Measurements from ENCODE around the gene MRPL49.
A peak's percentile ranks its signal among the peaks of the same experiment; 100 is the strongest.

MRPL49 gene

GRCh38 chr11:65103476-65103875 is 18.6 kb upstream of the MRPL49 start:
- no peak for DNase-seq

GRCh38 chr11:65104628-65105027 is 17.5 kb upstream of the MRPL49 start:
- no peak for DNase-seq

- no peak for DNase-seq
Measured at GRCh38 chr11:65107078-65107477, 15.0 kb upstream of the MRPL49 start.

GRCh38 chr11:65107751-65108468 is 14.2 kb upstream of the MRPL49 start:
- no peak for DNase-seq

GRCh38 chr11:65108469-65109123 is 13.5 kb upstream of the MRPL49 start:
- no peak for DNase-seq

GRCh38 chr11:65109231-65110198 is 12.6 kb upstream of the MRPL49 start:
- DNase-seq: no peak

GRCh38 chr11:65110354-65110861 is 11.7 kb upstream of the MRPL49 start:
- DNase-seq: peak; percentile 65 to 82

GRCh38 chr11:65111159-65111743 is 10.9 kb upstream of the MRPL49 start:
- no peak for DNase-seq

GRCh38 chr11:65111744-65112545 is 10.2 kb upstream of the MRPL49 start, which contains the start of gene TM7SF2:
TM7SF2 (plus strand) TSS chr11:65111872; CDS start chr11:65112016, 144 bp downstream.
- DNase-seq: peak; percentile 81 to 86

- DNase-seq: peak; percentile 46 to 56
Measured at GRCh38 chr11:65112546-65113360, 9.4 kb upstream of the MRPL49 start.

GRCh38 chr11:65113361-65113756 is 8.8 kb upstream of the MRPL49 start:
- no peak for DNase-seq

GRCh38 chr11:65113839-65114238 is 8.3 kb upstream of the MRPL49 start:
- no peak for DNase-seq

- DNase-seq: no peak
Measured at GRCh38 chr11:65114538-65115171, 7.5 kb upstream of the MRPL49 start.

- DNase-seq: no peak
Measured at GRCh38 chr11:65115361-65116082, 6.6 kb upstream of the MRPL49 start.

- no peak for DNase-seq
Measured at GRCh38 chr11:65116370-65117205, 5.5 kb upstream of the MRPL49 start.

GRCh38 chr11:65117206-65118096 is 4.7 kb upstream of the MRPL49 start, which contains the start of gene ZNHIT2:
ZNHIT2 (minus strand) TSS chr11:65117701; CDS start chr11:65117653, 48 bp downstream.
- peak; percentile 94 to 97 for DNase-seq

- no peak for DNase-seq
Measured at GRCh38 chr11:65118097-65118837, 3.9 kb upstream of the MRPL49 start.

All from AML-193 (cell line).